CD4-positive, alpha-beta T cell (primary cell): ENCODE measurements around the gene FCHSD2. TPM values are rescaled to one million over a fixed set of nuclear protein-coding genes. Genes with fewer than 3 reads are reported as not detected.

ENCODE experiments used
- ATAC-seq: fragments of 200-7000 bp; cut with Tn5 transposase; one replicate; pipeline ENCODE4 v1.10.0; 2022; ENCODE audit warnings: mild to moderate bottlenecking; ENCODE audit not compliant: poor library complexity
- CTCF ChIA-PET: fragments of 350-600 bp; sonication (Branson Sonifier 250); formaldehyde crosslinking; loops from one replicate; lab custom pipeline; 2021; ENCODE audit warnings: antibody characterized with exemption, inconsistent platforms; lab: Charles Lee
- POLR2A ChIA-PET: fragments of 350-600 bp; sonication (Branson Sonifier 250); formaldehyde crosslinking; loops from one replicate; lab custom pipeline; 2021; ENCODE audit warnings: antibody characterized with exemption, inconsistent platforms; lab: Charles Lee
- DNase-seq, 14 experiments: peaks; one replicate each; pipeline ENCODE4 v3.0.0-alpha.2; 2013 to 2020; ENCODE audit warnings: mixed read lengths in 2 of 14
- H3K27ac ChIP-seq, 2 donors: one replicate each; pipeline versions ENCODE4 v1.5.1 to v1.7.0; 2013; ENCODE audit warnings: low read length in 2 of 2, low read depth in 1 of 2, mild to moderate bottlenecking in 1 of 2
- H3K27me3 ChIP-seq, 2 experiments: 1 replicate in 1 of 2; 2 replicates in 1 of 2; pipeline versions ENCODE4 v1.6.1 to v1.7.0; 2013; ENCODE audit warnings: low read length in 2 of 2, control low read depth in 1 of 2, mild to moderate bottlenecking in 1 of 2, moderate library complexity in 1 of 2; ENCODE audit not compliant: insufficient read depth in 2 of 2, control insufficient read depth in 1 of 2
- H3K36me3 ChIP-seq: one replicate; pipeline ENCODE4 v1.6.1; 2013; ENCODE audit warnings: low read length, control low read depth; ENCODE audit not compliant: insufficient read depth
- H3K4me1 ChIP-seq: one replicate; pipeline ENCODE4 v1.6.1; 2013; ENCODE audit warnings: low read length, control low read depth; ENCODE audit not compliant: insufficient read depth
- H3K4me3 ChIP-seq: one replicate; pipeline ENCODE4 v1.5.1; 2013; ENCODE audit warnings: mild to moderate bottlenecking, low read length, moderate library complexity
- H3K9me3 ChIP-seq, 2 experiments: 1 replicate in 1 of 2; 2 replicates in 1 of 2; pipeline versions ENCODE4 v1.6.1 to v1.7.0; 2013; ENCODE audit warnings: low read length in 2 of 2, mild to moderate bottlenecking in 2 of 2, control low read depth in 1 of 2, moderate library complexity in 1 of 2; ENCODE audit not compliant: control insufficient read depth in 1 of 2, insufficient read depth in 1 of 2
- H3K27ac Mint-ChIP-seq: one replicate; pipeline ENCODE4 v1.8.0; 2020; ENCODE audit warnings: mixed read lengths
- H3K27me3 Mint-ChIP-seq: one replicate; pipeline ENCODE4 v1.8.0; 2021; ENCODE audit warnings: mixed read lengths
- H3K36me3 Mint-ChIP-seq: one replicate; pipeline ENCODE4 v1.8.0; 2021; ENCODE audit warnings: low read depth, mixed read lengths
- H3K4me1 Mint-ChIP-seq: one replicate; pipeline ENCODE4 v1.8.0; 2021; ENCODE audit warnings: low read depth, mixed read lengths
- H3K4me3 Mint-ChIP-seq: one replicate; pipeline ENCODE4 v1.8.0; 2020; ENCODE audit warnings: mild to moderate bottlenecking, mixed read lengths
- H3K9me3 Mint-ChIP-seq: one replicate; pipeline ENCODE4 v1.8.0; 2020; ENCODE audit warnings: mixed read lengths
- CTCF ChIP-seq: fragments of 200-600 bp; IDR thresholded peaks from one replicate; pipeline ENCODE4 v1.8.0; 2022; ENCODE audit warnings: antibody characterized with exemption, mild to moderate bottlenecking
- intact Hi-C, 2 experiments: fragments of 100-400 bp; cut with DNase I in 1 of 2; cut with micrococcal nuclease in 1 of 2; formaldehyde crosslinking; loops; one replicate each; pipeline versions ENCODE4 v1.15.1 to v1.9.0; 2023 to 2025; cut with DNase I, micrococcal nuclease
- total RNA-seq, 174 experiments: library from RNA in 2 of 174; stranded (reverse) in 2 of 174; gene quantifications; one replicate each; pipeline ENCODE4 v1.2.3 and lab custom pipeline; 2021 to 2026

The FCHSD2 gene
- total RNA-seq, 2 experiments from 2014 or later, result 48.6 to 50.7 TPM

GRCh38 chr11:73130181-73130580 lies 11.9 kb downstream of the FCHSD2 start:
- Mint-ChIP-seq H3K9me3 (no peaks in the 10 kb centered on the region), H3K4me1 (peaks cover 14% of the 10 kb centered on the region), H3K27me3 (no peaks in the 10 kb centered on the region), H3K4me3 (no peak overlapping the region), H3K27ac (no peak overlapping the region), H3K36me3 (peaks cover 80% of the 10 kb centered on the region)
- POLR2A ChIA-PET, result no interaction called here
- ATAC-seq, result no peak
- CTCF ChIA-PET, result no interaction called here
- peaks cover 30% of the 10 kb centered on the region for H3K36me3 ChIP-seq
- no peak for DNase-seq
- no peaks in the 10 kb centered on the region for H3K4me1 ChIP-seq
- no peaks in the 10 kb centered on the region for H3K27me3 ChIP-seq
- no peak overlapping the region for H3K4me3 ChIP-seq
- TF ChIP-seq CTCF, result no peak
- intact Hi-C loops, result no loop called here
- peaks cover 0 to 3% of the 10 kb centered on the region in 2 experiments for H3K9me3 ChIP-seq
- no peak overlapping the region for H3K27ac ChIP-seq

GRCh38 chr11:73129198-73129597 lies 12.9 kb downstream of the FCHSD2 start:
- no peaks in the 10 kb centered on the region for H3K27me3 Mint-ChIP-seq
- ChIA-PET POLR2A (no interaction called here), CTCF (no interaction called here)
- peaks cover 81% of the 10 kb centered on the region for H3K36me3 Mint-ChIP-seq
- H3K9me3 Mint-ChIP-seq, result peaks cover 3% of the 10 kb centered on the region
- no peak overlapping the region for H3K4me3 Mint-ChIP-seq
- H3K27ac Mint-ChIP-seq, result no peak overlapping the region
- Histone ChIP-seq H3K9me3 (peaks cover 3 to 5% of the 10 kb centered on the region in 2 experiments), H3K4me3 (no peak overlapping the region), H3K4me1 (no peaks in the 10 kb centered on the region), H3K36me3 (peaks cover 26% of the 10 kb centered on the region), H3K27me3 (no peaks in the 10 kb centered on the region), H3K27ac (no peak overlapping the region)
- peaks cover 13% of the 10 kb centered on the region for H3K4me1 Mint-ChIP-seq
- DNase-seq (no peak), ATAC-seq (no peak)
- intact Hi-C loops, result no loop called here
- TF ChIP-seq CTCF, result no peak

GRCh38 chr11:73126804-73127480 lies 15.2 kb downstream of the FCHSD2 start:
- no peaks in the 10 kb centered on the region for H3K4me1 ChIP-seq
- Mint-ChIP-seq H3K4me3 (no peak overlapping the region), H3K27ac (no peak overlapping the region), H3K36me3 (peaks cover 80% of the 10 kb centered on the region), H3K9me3 (peaks cover 3% of the 10 kb centered on the region), H3K4me1 (peaks cover 9% of the 10 kb centered on the region), H3K27me3 (no peaks in the 10 kb centered on the region)
- H3K27me3 ChIP-seq, result no peaks in the 10 kb centered on the region
- peaks cover 3 to 5% of the 10 kb centered on the region in 2 experiments for H3K9me3 ChIP-seq
- H3K36me3 ChIP-seq, result peaks cover 18% of the 10 kb centered on the region
- intact Hi-C loops, result no loop called here
- ChIA-PET CTCF (interaction anchor here (1.2 to 1.8 kb wide), 2 partner anchors 11 to 15 kb away, joined by 3 to 4 read pairs; partner anchors contain the start of gene FCHSD2), POLR2A (interaction anchor here (1.2 kb wide), 1 partner anchor 16 kb away, joined by 4 read pairs; the partner anchor contains the start of gene FCHSD2)
- no peak for TF ChIP-seq CTCF
- H3K27ac ChIP-seq, result no peak overlapping the region
- H3K4me3 ChIP-seq, result no peak overlapping the region
- ATAC-seq (no peak), DNase-seq (no peak)
